GM12872 (cell line): ENCODE measurements around the gene SSR4.

ENCODE experiments used
- TF ChIP-seq, protein P1 (sequence below): IDR thresholded peaks from 3 replicates; pipeline ENCODE4 v1.5.1; 2011; ENCODE audit warnings: low read depth, mild to moderate bottlenecking, low read length, moderate library complexity; ENCODE audit not compliant: insufficient read depth

Gene SSR4

DNA sequence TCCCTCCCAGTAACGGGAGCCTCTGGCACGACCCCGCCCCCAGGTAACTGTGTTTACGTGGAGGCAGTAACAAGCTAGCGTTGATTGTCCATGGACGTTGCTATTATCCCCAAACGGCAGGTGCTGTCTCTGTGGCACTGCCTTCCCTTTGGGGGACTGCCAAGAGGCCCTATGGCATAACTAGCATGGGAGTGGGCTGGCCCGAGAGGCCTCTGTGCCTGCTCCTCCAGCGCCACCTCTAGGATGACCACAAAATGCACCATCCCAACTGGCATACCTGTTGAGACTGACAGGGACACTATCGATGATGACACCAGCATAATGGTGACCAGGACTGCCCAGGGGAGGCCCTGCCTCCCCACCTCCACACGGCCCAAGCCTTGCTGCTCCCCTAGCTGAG lies 12.2 kb upstream of the SSR4 start:
- TF ChIP-seq, protein P1, sequence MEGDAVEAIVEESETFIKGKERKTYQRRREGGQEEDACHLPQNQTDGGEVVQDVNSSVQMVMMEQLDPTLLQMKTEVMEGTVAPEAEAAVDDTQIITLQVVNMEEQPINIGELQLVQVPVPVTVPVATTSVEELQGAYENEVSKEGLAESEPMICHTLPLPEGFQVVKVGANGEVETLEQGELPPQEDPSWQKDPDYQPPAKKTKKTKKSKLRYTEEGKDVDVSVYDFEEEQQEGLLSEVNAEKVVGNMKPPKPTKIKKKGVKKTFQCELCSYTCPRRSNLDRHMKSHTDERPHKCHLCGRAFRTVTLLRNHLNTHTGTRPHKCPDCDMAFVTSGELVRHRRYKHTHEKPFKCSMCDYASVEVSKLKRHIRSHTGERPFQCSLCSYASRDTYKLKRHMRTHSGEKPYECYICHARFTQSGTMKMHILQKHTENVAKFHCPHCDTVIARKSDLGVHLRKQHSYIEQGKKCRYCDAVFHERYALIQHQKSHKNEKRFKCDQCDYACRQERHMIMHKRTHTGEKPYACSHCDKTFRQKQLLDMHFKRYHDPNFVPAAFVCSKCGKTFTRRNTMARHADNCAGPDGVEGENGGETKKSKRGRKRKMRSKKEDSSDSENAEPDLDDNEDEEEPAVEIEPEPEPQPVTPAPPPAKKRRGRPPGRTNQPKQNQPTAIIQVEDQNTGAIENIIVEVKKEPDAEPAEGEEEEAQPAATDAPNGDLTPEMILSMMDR = no peak

DNA sequence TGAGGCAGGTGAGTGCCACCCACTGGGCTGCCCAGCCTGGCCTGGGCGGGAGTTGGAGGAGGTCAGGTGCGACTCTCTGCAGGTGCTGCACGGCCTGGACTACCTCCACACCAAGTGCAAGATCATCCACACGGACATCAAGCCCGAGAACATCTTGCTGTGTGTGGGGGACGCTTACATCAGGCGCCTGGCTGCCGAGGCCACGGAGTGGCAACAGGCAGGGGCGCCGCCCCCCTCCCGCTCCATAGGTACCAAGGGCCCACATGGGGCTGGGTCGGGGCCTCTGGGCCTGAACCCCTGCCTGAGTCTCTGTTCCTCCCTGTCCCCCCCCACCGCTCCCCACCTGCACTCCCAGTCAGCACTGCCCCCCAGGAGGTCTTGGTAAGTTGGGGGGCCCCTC lies 11.6 kb upstream of the SSR4 start:
- TF ChIP-seq, protein P1 = no peak

- TF ChIP-seq, protein P1 = no peak
Measured at GRCh38 chrX:153783378-153784013, 11.0 kb upstream of the SSR4 start.

DNA sequence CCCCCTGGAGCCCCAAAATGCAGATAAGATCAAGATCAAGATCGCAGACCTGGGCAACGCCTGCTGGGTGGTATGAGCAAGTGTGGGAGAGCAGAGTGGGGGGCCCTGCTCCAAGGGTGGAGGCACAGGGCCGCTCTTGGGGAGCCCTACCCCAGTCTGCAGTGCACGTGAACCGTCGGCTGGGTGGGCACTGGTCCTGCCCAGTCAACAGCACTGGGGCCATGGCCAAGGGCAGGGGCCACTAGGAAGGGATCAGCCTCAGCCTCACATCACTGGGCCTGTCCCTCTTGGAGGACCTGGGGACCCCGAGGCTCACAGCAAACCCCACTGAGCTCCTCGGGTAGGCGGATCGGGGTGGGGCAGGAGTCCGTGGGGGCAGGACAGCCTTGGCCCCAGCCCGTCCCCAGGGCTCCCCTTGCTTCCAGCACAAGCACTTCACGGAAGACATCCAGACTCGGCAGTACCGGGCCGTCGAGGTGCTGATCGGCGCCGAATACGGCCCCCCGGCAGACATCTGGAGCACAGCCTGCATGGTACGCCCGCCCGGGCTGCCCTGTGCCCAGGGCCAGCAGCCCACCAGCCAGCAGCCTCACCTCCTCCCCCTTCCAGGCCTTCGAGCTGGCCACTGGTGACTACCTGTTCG lies 10.0 kb upstream of the SSR4 start:
- TF ChIP-seq, protein P1 = no peak

DNA sequence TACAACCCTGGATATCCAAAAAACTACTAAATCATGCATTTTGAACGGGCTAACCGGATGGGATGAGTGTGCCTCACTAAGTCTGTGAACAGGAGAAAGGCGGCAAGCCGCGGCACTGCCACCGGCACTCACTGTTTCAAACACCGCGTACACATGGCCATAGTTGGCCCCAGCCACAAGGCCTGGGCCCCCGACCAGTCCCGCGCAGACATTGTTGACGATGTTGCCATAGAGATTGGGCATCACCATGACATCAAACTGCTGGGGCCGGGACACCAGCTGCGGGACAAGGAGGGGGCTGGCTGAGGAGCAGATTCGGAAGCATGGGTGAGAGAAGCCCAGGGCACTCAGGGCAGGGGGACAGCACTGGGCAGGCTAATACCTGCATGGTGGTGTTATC lies 7.8 kb upstream of the SSR4 start:
- TF ChIP-seq, protein P1 = no peak

DNA sequence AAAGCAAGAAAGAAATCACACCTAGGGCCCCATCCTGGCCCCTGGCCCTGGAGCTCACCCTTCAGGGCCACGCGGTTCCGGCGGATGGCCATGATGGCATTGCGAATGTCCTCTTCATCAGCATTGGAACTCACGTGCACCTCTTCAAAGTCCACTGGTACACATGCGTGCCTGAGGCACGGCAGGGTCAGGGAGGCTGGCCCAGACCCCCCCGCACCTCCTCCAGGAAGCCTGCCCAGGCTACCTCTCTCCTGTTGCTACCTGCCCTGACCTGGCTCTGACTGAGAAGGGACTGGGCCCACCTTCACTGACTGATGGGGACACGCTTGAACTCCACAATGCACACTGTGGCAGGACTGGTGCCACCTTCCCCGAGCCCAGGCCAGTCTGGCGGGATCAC lies 4.8 kb upstream of the SSR4 start:
- TF ChIP-seq, protein P1 = no peak

DNA sequence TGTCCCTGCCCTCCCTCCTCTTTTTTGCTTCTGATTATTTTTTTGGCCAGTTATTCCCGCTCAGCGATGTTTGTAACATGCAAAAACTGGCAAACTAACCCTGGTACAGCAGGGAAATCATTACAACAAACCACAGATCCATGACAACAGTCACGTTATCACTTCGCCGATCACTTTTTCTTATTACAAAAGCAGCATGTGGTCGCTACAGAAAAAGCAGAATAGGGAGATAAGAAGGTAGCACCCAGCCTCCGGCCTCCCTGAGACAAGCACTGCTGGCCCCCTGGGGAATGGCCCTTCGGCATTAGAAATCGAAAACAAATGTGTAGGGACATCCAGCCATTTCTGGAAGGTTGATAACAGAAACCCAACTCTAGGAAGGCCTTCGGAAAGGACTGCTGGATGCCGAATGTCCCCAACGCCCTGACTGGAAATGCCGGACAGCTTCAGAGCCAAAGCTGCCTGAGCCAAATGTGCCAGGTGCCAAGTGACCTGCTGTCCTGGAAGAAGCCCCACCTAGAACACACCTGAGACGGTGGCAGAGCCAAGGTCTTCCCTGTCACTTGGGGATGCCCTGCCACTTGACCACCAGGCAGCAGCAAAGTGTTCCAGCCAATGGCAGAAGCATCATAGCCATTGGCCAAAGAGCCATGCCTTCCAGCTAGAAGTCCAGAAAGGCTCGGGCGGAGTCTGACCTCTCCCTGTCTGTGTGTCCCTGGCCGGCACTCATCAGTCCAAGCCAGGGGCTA lies 3.2 kb upstream of the SSR4 start:
- TF ChIP-seq, protein P1 = no peak
